ENCODE data around the gene ZFYVE26.

ZFYVE26 gene

GRCh38 chr14:67698179-67698578 lies 118.2 kb downstream of the ZFYVE26 start:
- Histone ChIP-seq H3K9me3 (ENCODE audit: control insufficient read depth, insufficient read depth, low read length) (no peaks in the 10 kb centered on the region), H3K36me3 (ENCODE audit: control insufficient read depth, insufficient read depth, low read length) (no peaks in the 10 kb centered on the region), H3K4me1 (ENCODE audit: control insufficient read depth, insufficient read depth, low read length) (peaks cover 4% of the 10 kb centered on the region), H3K9ac (ENCODE audit: low read depth, low read length) (no peak overlapping the region), H3K27me3 (ENCODE audit: control insufficient read depth, insufficient read depth, low read length) (peaks cover 9% of the 10 kb centered on the region), H3K4me3 (ENCODE audit: low read depth, low read length) (no peak overlapping the region)

DNA sequence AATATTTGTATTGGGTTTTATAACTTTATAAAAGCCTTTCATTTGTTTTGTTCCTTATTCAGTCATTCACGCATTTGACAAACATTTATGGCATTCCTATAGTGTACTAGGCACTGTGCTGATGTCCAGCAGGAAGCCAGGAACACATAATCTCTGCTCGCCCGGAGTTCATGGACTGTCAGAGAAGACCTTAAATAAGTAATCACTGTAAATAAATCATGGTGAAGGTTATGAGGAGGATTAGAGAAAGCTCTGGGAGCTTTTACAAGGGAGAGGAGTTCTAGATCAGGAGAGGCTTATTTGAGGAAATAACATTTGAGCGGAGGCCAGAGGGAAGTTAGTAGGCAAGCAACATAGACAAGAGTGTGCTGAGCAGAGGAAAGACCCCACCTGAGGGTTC lies 119.4 kb downstream of the ZFYVE26 start:
- Histone ChIP-seq H3K4me1 (ENCODE audit: control insufficient read depth, insufficient read depth, low read length) (peaks cover 4% of the 10 kb centered on the region), H3K4me3 (ENCODE audit: low read depth, low read length) (no peak overlapping the region), H3K9ac (ENCODE audit: low read depth, low read length) (no peak overlapping the region), H3K9me3 (ENCODE audit: control insufficient read depth, insufficient read depth, low read length) (no peaks in the 10 kb centered on the region), H3K27me3 (ENCODE audit: control insufficient read depth, insufficient read depth, low read length) (peaks cover 9% of the 10 kb centered on the region), H3K36me3 (ENCODE audit: control insufficient read depth, insufficient read depth, low read length) (peaks cover 3% of the 10 kb centered on the region)
